ENCODE data around the gene PIGN.
"Not testable (repeated sequence)": the region's sequence is repeated elsewhere in the genome, so short reads cannot be mapped to it uniquely, and the experiment has no call there.

The PIGN gene

GRCh38 chr18:62179213-62179612 lies 7.6 kb downstream of the PIGN start:
- no peak for DNase-seq

DNA sequence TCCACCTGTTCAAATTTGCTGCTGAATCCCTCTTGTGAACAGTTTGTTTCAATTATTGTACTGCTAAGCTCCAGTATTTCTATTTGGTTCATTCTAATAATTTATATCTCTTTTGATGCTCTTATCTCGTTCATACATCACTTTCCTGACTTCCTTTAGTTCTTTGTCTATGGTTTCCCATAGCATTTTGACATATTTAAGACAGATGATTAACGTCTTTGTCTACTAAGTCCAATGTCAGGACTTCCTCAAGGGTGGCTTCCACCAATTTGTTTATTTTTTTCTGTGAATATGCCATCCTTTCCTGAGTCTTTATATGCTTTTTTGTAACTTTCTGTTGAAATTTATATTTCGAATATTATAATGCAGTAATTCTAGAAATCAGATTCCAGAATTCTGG lies 9.6 kb downstream of the PIGN start:
- DNase-seq: no peak

DNA sequence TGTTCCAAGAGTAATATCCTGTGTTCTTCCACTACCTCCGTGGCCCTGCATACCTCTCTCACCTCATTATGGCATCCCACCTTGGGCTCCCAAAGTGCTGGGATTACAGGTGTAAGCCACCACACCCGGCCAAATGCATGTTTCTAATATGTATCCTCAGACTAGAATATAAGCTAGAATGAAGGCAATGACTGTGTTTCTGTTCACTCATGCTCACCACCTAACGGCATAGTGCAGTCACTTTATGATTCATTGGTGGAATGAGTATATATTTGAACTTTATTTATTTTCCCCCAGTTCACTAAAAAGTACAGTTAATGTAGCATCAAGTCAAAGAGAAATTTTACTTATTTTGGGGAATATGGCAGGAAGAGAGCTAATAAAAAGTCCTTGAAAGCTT lies 11.3 kb downstream of the PIGN start:
- DNase-seq: no peak

DNA sequence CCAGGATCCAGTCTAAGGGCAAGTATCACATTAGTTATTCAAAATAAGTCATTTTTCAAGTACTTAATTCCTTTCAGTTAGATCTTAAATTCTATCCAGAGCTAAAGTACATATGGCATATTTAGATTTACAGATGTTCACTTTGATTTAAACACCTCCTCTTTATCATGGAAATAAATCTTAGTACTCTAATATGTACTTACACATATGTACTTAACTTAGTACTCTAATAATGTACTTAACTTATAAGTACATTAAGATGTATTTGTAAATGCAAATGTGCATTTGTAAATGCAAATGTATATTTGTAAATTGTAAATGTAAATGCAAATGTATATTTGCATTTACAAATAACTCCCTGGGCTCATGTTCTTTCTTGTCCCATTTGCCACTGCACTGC lies 14.6 kb downstream of the PIGN start:
- DNase-seq: no peak

DNA sequence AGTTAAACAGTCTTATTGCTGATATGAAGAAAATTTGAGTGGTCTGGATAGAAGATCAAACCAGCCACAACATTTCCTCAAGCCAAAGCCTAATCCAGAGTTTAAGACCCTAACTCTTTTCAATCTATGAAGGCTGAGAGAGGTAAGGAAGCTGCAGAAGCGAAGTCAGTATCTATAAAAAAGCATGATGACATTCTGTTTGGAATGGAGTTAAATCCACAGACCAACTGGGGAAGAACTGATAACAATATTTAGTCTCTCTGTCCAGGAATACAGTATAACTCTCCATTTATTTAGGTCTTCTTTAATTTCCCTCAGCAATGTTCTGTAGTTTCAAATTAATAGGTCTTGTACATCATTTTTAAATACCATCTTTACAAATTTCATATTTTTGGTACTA lies 16.0 kb downstream of the PIGN start:
- DNase-seq: no peak

GRCh38 chr18:62166524-62166923 lies 20.3 kb downstream of the PIGN start:
- not testable (repeated sequence) for DNase-seq

- DNase-seq: no peak
Measured at GRCh38 chr18:62165583-62165982, 21.3 kb downstream of the PIGN start.

DNA sequence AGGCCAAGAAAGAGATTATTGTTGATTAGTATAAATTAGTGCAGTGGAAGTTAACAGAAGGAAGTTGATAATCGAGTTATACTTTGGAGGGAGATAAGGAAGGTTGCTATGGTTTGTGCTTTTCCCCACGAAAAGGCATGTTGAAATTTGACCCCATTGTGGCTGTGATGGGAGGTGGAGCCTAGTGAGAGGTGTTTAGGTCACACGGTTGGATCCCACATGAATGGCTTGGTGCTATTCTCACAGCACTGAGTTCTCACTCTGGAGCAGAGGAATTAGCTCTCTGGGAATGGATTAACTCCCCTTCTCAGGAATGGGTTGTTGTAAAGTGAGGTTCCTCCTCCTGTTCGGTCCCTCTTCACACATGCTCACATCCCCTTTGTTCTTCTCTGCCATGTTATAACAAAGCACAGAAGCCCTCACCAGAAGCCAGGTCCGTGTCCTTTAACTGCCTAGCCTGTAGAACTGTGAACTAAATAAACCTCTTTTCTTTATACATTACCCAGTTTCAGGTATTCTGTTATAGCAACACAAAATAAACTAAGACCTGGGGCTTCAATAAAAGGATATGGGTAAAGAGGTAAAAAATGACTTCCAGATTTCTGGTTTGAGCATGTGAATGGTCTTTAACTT lies 21.9 kb downstream of the PIGN start:
- DNase-seq: no peak

DNA sequence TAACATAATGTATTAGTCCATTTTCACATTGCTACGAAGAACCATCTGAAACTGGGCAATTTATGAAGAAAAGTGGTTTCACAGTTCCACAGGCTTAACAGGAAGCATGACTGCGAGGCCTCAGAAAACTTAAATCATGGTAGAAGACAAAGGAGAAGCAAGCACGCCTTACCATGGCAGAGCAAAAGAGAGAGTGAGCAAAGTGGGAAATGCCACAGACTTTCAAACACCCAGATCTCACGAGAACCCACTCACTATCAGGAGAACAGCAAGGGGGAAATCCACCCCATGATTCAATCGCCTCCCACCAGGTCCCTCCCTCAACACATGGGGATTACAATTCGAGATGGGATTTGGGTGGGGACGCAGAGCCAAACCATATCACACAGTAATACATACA lies 22.5 kb downstream of the PIGN start:
- no peak for DNase-seq

DNA sequence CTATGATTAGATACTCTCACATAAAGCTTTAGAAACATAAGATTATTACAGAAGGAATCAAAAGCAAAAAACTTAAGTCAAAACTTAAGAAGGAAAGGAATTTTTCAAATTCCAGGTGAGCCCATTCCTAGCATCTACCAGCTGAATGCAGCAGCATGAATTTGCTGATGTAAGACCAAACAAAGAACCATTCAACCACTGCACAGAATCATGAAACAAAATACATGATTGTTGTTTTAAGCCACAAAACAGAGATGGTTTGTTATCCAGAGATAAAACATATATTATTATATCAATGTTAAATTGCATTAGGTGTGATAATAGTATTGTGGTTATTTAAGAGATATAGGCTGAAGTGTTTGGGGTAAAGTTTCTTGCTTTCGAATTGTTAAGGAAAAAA lies 29.0 kb downstream of the PIGN start:
- DNase-seq: no peak

DNA sequence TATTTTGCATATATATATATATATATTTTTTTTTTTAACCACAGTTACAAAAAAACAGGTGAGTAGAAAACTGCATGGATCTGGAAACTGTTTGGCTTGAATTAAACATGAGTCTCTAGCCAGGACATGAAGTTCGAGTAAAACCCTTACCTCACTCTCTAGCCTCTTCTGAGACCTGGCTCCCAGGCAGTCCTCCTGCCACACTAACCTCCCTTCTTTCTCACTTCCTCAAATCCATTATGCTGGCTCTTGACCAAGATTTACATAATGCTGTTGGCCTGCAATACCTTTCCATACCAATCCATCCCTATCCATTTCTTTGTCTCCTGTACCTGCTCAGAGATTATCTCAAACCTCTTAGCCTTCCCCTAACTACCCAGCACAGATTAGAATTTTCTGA lies 34.0 kb downstream of the PIGN start:
- DNase-seq: no peak

- no peak for DNase-seq
Measured at GRCh38 chr18:62151068-62151771, 35.6 kb downstream of the PIGN start.

- no peak for DNase-seq
Measured at GRCh38 chr18:62144338-62144737, 42.5 kb downstream of the PIGN start.

- no peak for DNase-seq
Measured at GRCh38 chr18:62140259-62140658, 46.6 kb downstream of the PIGN start.

- no peak for DNase-seq
Measured at GRCh38 chr18:62138461-62139235, 48.2 kb downstream of the PIGN start.

DNA sequence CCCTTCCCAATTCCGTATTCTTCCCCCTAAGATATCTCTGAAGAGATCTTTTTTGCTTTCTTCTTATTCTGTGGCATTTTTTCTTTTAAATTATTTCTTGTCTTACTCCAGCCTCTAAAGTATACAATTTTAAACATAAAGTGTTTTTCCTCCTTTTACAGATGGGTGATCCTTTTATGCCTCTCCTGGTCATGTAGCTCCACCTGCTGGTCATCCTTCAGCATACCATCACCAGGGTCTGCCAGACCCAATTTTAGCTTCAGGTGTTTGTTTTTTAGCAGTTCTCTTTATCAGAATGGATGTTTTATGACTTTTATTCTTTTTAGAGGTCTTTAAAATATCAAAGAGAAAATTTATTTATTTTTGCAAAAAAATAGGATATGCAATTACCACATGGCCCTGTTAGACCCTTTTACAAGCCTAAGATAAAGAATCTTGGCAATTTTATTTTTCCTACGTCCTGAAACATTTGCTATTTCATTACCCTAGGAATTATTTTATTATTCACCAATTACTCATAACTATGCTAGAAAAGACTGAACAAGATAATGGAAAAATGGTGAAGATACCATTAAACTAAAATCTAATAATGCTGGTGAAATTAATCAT lies 55.5 kb downstream of the PIGN start:
- DNase-seq: peak; percentile 64

DNA sequence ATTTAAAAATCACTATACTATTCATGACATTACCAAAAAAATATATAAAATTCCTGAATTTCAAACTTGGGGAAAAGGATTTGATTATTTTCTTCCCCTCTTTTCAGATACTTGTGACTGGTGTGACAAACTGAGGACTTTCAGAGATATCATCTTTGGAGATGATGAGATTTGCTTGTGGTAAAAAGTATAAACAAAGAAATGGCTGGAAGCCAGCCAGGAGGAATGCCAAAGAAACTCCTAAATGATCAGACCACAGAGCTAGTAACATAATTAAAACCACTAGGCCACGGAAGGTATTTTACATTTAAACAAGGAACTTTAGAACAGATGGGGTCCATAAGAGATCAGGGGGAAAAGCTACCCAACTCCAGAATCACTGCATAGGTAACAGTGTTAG lies 58.7 kb downstream of the PIGN start:
- no peak for DNase-seq

DNA sequence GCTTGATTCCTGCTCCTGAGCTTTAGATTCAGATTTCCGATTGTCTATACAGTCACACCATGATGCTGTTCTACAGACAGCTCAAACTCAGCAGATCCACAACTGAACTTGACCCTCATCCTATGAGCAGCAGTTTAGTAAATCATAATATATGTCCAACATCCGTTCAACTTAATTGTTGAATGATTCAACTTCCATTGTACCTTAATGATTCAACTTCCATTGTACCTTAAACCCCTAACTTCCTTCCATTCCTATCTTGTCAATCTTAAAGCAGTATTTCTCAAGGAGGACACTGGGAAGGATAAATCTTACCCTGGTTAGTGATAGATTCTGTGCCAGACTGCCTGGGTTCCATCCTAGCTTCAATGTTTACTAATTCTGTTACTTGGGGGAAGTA lies 60.1 kb downstream of the PIGN start:
- DNase-seq: no peak

DNA sequence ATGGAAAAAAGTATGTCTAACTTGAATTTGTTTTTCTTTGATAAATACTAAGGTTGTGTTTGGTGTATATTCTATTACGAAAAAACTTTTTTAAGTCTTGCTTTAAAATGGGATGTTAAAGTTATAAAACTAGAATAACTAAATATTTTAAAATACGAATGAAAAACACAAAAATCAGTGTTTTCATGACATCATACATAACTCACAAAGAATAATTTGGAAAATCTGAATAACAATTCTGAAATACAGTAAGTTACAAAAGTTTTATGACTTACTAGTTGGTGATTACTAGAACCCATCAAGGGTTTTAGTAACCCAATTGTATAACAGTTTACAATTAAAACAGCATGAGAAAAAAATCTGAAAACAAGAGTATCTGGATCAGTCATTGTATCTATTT lies 61.2 kb downstream of the PIGN start:
- DNase-seq: no peak

GRCh38 chr18:62122330-62122729 lies 64.5 kb downstream of the PIGN start:
- DNase-seq: no peak

DNA sequence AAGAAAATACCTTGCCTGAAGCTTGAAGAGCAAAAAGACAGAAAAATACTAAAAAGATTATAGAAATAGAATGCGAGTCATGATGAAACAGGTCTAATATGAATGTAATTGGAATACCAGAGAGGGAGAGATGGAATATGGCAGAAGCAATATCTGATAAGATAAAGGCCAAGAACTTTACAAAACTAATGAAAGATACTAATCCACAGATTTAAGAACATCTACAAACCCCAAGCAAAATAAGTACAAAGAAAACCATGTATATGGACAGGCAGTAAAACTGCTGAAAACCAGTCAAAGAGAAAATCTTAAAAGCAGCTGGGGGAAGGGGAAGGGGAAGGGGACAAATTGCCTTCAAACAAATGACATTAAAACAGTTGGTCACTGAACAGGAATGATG lies 67.0 kb downstream of the PIGN start:
- no peak for DNase-seq

GRCh38 chr18:62118328-62118727 lies 68.5 kb downstream of the PIGN start:
- DNase-seq: no peak

- no peak for DNase-seq
Measured at GRCh38 chr18:62109676-62110075, 77.2 kb downstream of the PIGN start.

- no peak for DNase-seq
Measured at GRCh38 chr18:62107881-62108280, 79.0 kb downstream of the PIGN start.

Data from CD4-positive, alpha-beta T cell treated with Interleukin-10 for 1 hour (primary cell).